Nephron (organoid): ENCODE results near the gene NEK11.

ENCODE experiments used
- H3K27ac Mint-ChIP-seq, 3 experiments: 2 replicates each; pipeline ENCODE4 v1.8.0; 2020; ENCODE audit warnings: mixed read lengths in 3 of 3, mild to moderate bottlenecking in 2 of 3, moderate library complexity in 1 of 3
- H3K27me3 Mint-ChIP-seq: 2 replicates; pipeline ENCODE4 v1.8.0; 2021; ENCODE audit warnings: low read depth, mild to moderate bottlenecking, moderate library complexity, mixed read lengths
- H3K36me3 Mint-ChIP-seq: 2 replicates; pipeline ENCODE4 v1.8.0; 2020; ENCODE audit warnings: low read depth, mixed read lengths
- H3K4me1 Mint-ChIP-seq: 2 replicates; pipeline ENCODE4 v1.8.0; 2020; ENCODE audit warnings: mixed read lengths
- H3K4me3 Mint-ChIP-seq, 3 experiments: 2 replicates each; pipeline ENCODE4 v1.8.0; 2020; ENCODE audit warnings: mild to moderate bottlenecking in 3 of 3, mixed read lengths in 3 of 3, moderate library complexity in 2 of 3
- H3K9me3 Mint-ChIP-seq: 2 replicates; pipeline ENCODE4 v1.8.0; 2020; ENCODE audit warnings: mixed read lengths
- CTCF ChIP-seq, 3 experiments: fragments of 200-600 bp; sonication (generic); IDR thresholded peaks; one replicate each; pipeline ENCODE4 v1.5.0; 2021; ENCODE audit warnings: antibody characterized with exemption in 3 of 3; ENCODE audit not compliant: unreplicated experiment in 3 of 3

NEK11 gene

GRCh38 chr3:131348911-131349310 is 322.2 kb downstream of the NEK11 start:
- H3K36me3 Mint-ChIP-seq: peaks cover 6% of the 10 kb centered on the region
- H3K4me1 Mint-ChIP-seq: peaks cover 12% of the 10 kb centered on the region
- TF ChIP-seq CTCF (IDR thresholded peaks at IDR 0.05; ENCODE audit: unreplicated experiment in 3 of 3): no peak
- no peak overlapping the region for H3K27ac Mint-ChIP-seq
- no peaks in the 10 kb centered on the region for H3K27me3 Mint-ChIP-seq
- H3K9me3 Mint-ChIP-seq: peaks cover 2% of the 10 kb centered on the region
- no peak overlapping the region for H3K4me3 Mint-ChIP-seq

GRCh38 chr3:131349454-131349853 is 322.8 kb downstream of the NEK11 start:
- no peak for TF ChIP-seq CTCF (IDR thresholded peaks at IDR 0.05; ENCODE audit: unreplicated experiment in 3 of 3)
- Mint-ChIP-seq H3K9me3 (peaks cover 1% of the 10 kb centered on the region), H3K4me1 (peaks cover 16% of the 10 kb centered on the region), H3K4me3 (no peak overlapping the region), H3K27me3 (no peaks in the 10 kb centered on the region), H3K36me3 (peaks cover under 1% of the 10 kb centered on the region), H3K27ac (no peak overlapping the region)

- Mint-ChIP-seq H3K9me3 (no peaks in the 10 kb centered on the region), H3K27me3 (no peaks in the 10 kb centered on the region), H3K27ac (no peak overlapping the region), H3K4me3 (no peak overlapping the region), H3K36me3 (no peaks in the 10 kb centered on the region), H3K4me1 (peaks cover 16% of the 10 kb centered on the region)
- no peak for TF ChIP-seq CTCF (IDR thresholded peaks at IDR 0.05; ENCODE audit: unreplicated experiment in 3 of 3)
Measured at GRCh38 chr3:131349946-131350347, 323.3 kb downstream of the NEK11 start.

- H3K4me3 Mint-ChIP-seq: no peak overlapping the region
- H3K4me1 Mint-ChIP-seq: peaks cover 16% of the 10 kb centered on the region
- H3K27ac Mint-ChIP-seq: no peak overlapping the region
- H3K36me3 Mint-ChIP-seq: no peaks in the 10 kb centered on the region
- H3K9me3 Mint-ChIP-seq: no peaks in the 10 kb centered on the region
- no peaks in the 10 kb centered on the region for H3K27me3 Mint-ChIP-seq
- TF ChIP-seq CTCF (IDR thresholded peaks at IDR 0.05; ENCODE audit: unreplicated experiment in 3 of 3): no peak
Measured at GRCh38 chr3:131350506-131350905, 323.8 kb downstream of the NEK11 start.

GRCh38 chr3:131353016-131353877 is 326.6 kb downstream of the NEK11 start:
- Mint-ChIP-seq H3K9me3 (no peaks in the 10 kb centered on the region), H3K36me3 (no peaks in the 10 kb centered on the region)
- no peak for TF ChIP-seq CTCF (IDR thresholded peaks at IDR 0.05; ENCODE audit: unreplicated experiment in 3 of 3)

GRCh38 chr3:131353986-131354385 is 327.3 kb downstream of the NEK11 start:
- Mint-ChIP-seq H3K4me3 (no peak overlapping the region), H3K36me3 (no peaks in the 10 kb centered on the region), H3K27ac (peak overlapping the region; percentile 26 to 84 (median 32)), H3K27me3 (no peaks in the 10 kb centered on the region), H3K4me1 (peaks cover 16% of the 10 kb centered on the region), H3K9me3 (no peaks in the 10 kb centered on the region)
- TF ChIP-seq CTCF (IDR thresholded peaks at IDR 0.05; ENCODE audit: unreplicated experiment in 3 of 3): no peak

More at GRCh38 chr3:131353016-131353877, 326.6 kb downstream of the NEK11 start:
- H3K27ac Mint-ChIP-seq: peak overlapping the region; percentile 26 to 84 (median 32)
- peaks cover 16% of the 10 kb centered on the region for H3K4me1 Mint-ChIP-seq
- H3K27me3 Mint-ChIP-seq: no peaks in the 10 kb centered on the region
- H3K4me3 Mint-ChIP-seq: no peak overlapping the region
